G401 (cell line): ENCODE data around the gene PARM1. TPM values are rescaled to one million over a fixed set of nuclear protein-coding genes. Genes with fewer than 3 reads are reported as not detected.
A peak's percentile ranks its signal among the peaks of the same experiment; 100 is the strongest.

Experiments
- DNase-seq: peaks from one replicate; pipeline ENCODE4 v3.0.0-alpha.2; 2015; ENCODE audit warnings: low spot score
- in situ Hi-C: cut with HindIII; loops from 2 replicates; pipeline ENCODE4 v1.10.0; 2016; ENCODE audit warnings: low sequenced_read_pairs, mixed read lengths
- total RNA-seq: library from RNA; depleted of rRNA; stranded (reverse); fragments of >200 nt; shearing (Covaris generic); gene quantifications from 2 replicates; pipeline ENCODE4 v1.2.3, GENCODE V29; 2014; rRNA removed

PARM1 gene
- not detected in 2 replicates for total RNA-seq

- peak; percentile 28 for DNase-seq
- in situ Hi-C loops, result no loop called here
Observed at GRCh38 chr4:74932832-74933561, at the start of gene PARM1. TSS of gene PARM1 (plus strand) at chr4:74933116. CDS start at chr4:74933328, 212 bp downstream.

DNA sequence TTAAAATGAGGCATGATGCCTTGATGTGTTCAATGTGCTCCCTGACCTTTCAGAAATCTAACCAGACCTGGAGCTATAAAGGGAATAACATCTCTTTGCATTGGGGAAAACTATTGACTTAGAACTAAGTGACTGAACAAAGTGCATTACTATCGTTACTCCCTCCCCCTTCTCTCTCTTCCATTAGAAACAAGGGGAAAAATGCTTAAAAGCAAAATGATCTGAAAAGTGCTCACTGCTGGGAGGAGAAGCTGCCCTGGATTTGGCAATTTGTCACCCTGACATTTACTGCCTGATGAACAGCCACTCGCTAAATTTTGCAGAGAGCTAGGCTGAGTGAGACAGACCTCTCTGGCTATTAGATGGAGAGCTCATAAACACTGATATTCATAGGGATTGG lies 48.6 kb upstream of the PARM1 start:
- DNase-seq, result no peak
- in situ Hi-C loops, result no loop called here

DNA sequence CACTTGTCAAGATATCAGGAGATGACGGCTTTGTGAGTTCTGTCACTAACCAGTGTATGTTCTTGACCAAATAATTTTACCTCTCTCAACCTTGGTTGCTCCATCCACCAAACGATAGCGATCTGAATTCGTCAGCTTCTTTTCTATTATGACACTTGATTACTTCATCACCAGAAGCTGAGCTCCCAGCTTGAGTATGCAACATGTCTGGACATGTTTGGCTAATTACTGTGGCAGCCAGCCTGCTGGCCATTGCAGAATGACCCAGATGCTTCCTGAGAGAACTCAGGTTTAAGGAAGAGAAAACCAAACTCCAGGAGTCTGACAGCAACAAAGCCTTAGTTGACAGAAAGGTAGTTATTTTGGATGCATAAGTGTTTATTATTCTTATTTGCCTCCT lies 46.4 kb upstream of the PARM1 start:
- in situ Hi-C loops, result no loop called here
- DNase-seq, result no peak

- in situ Hi-C loops, result no loop called here
- no peak for DNase-seq
Observed at GRCh38 chr4:74890341-74890740, 42.6 kb upstream of the PARM1 start.

DNA sequence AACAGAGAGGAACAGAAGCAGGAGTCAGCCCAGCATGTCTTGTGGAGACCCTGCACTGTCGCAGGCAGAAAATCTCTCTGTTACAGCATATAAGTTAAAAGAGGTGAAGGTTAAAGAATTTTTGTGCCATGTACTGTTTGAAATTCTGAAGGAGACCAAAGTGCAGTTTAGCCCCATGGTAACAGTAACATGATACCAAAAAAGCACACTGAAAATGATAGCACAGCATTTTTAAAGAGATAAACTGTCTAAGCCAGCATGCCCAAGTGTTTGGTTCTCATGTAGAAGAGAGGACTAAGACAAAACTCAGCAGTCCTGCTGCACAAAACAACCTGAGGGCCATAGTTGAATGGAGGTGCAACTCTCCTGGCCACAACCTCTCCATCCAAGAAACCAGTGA lies 41.9 kb upstream of the PARM1 start:
- in situ Hi-C loops, result no loop called here
- no peak for DNase-seq

DNA sequence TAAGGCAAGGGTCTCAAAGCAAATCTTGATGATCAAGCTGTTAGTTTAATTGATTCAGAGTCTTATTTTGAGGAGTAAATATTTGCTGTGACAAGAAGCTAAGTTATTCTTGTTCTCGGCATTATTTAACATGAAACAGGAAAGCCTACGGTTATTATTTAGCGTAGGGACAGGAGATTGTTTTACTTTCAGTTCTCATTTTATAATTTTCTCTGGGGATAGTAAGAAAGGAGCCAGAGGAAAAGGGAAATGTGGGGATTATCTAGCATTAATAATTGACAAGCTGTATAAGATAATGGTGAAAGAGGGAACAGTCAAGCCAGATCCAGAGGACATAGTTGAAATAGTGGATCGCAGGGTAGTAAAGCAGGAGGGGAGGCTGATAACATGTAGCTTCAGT lies 39.7 kb upstream of the PARM1 start:
- no peak for DNase-seq
- in situ Hi-C loops, result no loop called here

GRCh38 chr4:74896595-74896994 lies 36.3 kb upstream of the PARM1 start:
- in situ Hi-C loops, result no loop called here
- no peak for DNase-seq

GRCh38 chr4:74897386-74897785 lies 35.5 kb upstream of the PARM1 start:
- in situ Hi-C loops, result no loop called here
- no peak for DNase-seq

DNA sequence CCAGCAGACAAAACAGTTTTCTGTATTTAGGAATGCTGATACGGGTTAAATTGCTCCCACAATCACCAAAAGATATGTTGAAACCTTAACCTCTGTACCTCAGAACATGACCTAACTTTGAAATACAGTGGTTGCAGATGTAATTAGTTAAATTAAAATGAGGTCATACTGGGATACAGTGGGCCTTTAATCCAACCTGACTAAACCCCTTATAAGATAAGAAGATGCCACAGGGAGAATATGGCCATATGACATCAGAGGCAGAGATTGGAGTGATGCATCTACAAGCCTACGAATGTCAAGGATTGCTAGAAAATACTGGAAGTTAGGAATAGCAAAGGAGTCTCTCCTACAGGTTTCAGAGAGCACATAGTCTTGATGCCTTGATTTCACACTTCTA lies 32.1 kb upstream of the PARM1 start:
- in situ Hi-C loops, result no loop called here
- no peak for DNase-seq

DNA sequence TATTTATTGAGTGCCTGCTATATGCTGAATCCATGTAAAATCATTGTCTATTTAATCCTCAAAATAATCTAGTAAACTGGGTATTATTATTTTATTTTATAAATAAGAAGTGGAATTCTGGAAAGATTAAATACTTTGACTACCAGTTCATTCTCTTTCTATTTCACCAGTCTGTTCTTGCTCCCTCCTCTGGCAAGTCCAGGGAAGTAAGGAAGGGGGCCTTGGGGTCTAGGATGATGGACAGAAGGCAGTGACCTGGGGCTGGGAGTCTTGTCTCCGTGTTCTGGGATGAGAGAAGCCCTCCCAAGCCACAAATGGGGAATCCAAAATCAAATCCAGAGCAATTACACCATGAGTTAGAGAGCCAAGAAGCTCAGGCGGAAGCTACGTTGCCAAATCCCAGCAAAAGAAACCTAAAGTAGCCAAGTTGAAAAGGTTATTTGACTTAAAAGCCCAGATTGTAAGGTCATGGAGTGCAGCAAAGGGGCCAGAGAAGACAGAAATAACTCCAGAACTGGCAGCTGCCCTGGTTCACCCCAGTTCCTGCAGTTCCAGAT lies 28.3 kb upstream of the PARM1 start:
- no peak for DNase-seq
- in situ Hi-C loops, result no loop called here

DNA sequence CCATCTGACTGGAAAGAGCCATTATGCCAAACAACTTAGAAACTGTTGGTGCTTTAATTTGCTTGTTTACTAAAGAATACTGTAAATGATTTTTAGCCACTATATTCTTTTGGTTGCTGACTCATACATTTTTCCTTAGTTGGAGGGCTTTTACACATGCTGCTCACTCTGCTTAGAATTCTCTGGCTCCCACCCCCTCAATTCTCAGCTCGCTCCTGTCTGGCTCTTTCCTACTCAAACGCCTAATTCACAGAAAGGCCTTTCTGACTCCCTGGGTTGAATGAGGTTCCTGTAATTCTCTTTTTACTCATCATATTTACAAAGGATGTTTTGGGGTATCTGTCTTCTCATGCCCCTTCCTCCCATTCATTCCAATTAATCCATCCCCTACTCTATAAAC lies 26.1 kb upstream of the PARM1 start:
- in situ Hi-C loops, result no loop called here
- DNase-seq, result no peak

DNA sequence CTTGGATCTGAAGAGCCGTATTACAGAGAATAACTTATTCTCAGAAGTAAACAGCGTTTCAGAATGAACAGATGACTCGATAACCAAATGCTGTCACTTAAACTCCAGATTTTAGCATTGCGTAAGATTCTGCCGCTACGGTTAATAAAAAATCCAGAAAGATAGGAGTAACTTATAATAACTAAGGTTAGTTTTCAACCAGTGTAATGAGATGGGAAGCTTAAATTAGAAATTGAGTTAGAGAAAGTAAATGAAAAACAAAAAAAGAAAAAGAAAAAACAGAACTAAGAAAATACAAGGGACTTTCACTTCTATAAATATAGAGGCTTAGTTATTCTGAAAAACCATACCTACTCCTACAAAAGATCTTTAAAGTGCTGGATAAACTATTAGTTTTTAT lies 13.1 kb upstream of the PARM1 start:
- no peak for DNase-seq
- in situ Hi-C loops, result no loop called here

- in situ Hi-C loops, result no loop called here
- DNase-seq, result no peak
Observed at GRCh38 chr4:74920704-74921103, 12.2 kb upstream of the PARM1 start.

GRCh38 chr4:74921490-74921889 lies 11.4 kb upstream of the PARM1 start:
- DNase-seq, result no peak
- in situ Hi-C loops, result no loop called here

DNA sequence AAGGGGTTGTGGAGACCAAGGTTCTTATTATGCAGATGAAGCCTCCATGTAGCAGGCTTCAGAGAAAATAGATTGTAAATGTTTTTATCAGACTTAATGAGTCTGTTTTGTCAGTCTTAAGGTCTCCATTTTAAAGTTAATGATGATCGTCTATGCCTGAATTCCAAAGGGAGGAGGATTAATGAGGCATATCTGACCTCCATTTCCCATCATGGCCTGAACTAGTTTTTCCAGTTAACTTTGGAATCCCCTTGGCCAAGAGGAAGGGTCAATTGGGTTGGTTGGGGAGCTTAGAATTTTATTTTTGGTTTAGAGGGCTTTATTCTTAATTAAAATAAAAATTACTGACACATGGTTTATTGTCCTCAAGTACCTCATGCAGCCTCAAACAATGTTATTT lies 6.9 kb upstream of the PARM1 start:
- in situ Hi-C loops, result no loop called here
- no peak for DNase-seq

- DNase-seq, result no peak
- in situ Hi-C loops, result no loop called here
Observed at GRCh38 chr4:74930162-74930561, 2.8 kb upstream of the PARM1 start.

DNA sequence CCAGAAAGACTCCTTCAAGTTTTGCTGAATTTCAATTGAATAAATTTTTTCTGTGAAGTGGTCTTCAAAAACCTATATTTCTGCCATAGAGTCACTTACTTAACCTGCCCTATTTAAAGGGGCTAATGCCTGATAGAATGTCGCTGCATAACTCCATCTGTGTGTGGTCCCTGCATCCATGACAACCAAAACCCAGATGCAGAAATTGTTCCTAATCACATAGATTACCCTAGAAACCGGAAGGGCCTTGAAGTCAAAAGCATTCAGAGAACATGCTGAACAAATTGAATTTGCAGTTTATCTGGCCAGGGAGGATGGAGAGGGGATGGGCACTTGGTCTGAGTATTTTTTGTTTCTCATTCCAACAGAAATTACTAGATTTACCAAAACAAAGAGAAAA lies 1.5 kb upstream of the PARM1 start:
- no peak for DNase-seq
- in situ Hi-C loops, result no loop called here

DNA sequence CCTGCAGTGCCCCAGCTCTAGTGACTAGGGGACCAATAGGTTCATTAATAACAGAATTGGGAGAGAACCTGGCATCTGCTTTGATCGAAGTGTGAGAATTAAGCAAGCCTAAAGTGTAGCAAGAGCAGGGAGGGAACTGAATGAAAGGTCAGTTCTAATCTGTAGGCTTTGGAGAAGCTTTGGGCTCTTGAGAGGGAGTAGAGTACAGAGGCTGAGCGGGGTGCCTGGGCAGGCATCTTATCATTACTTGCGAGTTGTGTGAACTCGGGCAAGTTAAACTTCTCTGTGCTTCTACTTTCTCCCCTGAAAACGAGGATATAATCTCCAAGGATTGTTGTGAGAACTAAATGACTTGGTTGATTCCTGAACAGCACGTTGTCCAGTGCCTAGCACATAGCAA lies 906 bp upstream of the PARM1 start:
- no peak for DNase-seq
- in situ Hi-C loops, result no loop called here

DNA sequence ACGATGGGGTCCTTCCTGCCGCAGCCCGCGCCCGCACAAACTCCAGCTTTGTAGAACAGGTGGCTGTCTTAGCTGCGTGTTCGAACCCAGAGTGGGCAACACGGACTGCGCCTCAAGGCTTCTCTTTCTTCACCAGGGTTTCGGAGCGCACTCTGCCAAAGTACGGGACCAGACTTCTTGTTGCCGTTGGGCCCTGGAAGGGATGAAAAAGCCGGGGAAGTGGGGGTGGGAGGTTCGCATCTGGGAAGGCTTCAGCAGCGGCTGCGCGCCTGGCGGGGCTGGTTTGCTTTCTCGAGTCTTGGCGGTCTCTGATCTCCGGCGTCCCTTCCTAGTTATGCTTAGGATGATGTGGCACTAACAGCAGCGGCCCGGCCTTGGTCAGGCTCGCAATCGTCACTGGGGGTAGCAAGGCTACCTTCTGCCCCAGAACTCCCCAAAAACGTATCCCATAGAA lies 673 bp downstream of the PARM1 start:
- no peak for DNase-seq

GRCh38 chr4:74934016-74934831 lies 1.3 kb downstream of the PARM1 start:
- no peak for DNase-seq
- in situ Hi-C loops, result no loop called here

More for the DNA sequence above, 673 bp downstream of the PARM1 start:
- in situ Hi-C loops, result no loop called here
